ENCODE measurements around the gene MRPS2. TPM values are rescaled to one million over a fixed set of nuclear protein-coding genes. Genes with fewer than 3 reads are reported as not detected.

Gene MRPS2
- total RNA-seq, 1 experiment from 2014 or later, result 81.0 TPM

- Histone ChIP-seq H2BK20ac (ENCODE audit: low read depth, low read length, poor library complexity, severe bottlenecking) (no peak overlapping the region), H3K9me3 (ENCODE audit: control insufficient read depth, low read depth, low read length) (no peaks in the 10 kb centered on the region), H3K23ac (ENCODE audit: insufficient read length, low read depth, low read length) (no peak overlapping the region), H3K18ac (ENCODE audit: insufficient read length, low read depth, low read length) (no peak overlapping the region), H2BK120ac (ENCODE audit: low read depth, low read length, poor library complexity, severe bottlenecking) (no peak overlapping the region), H3K23me2 (ENCODE audit: insufficient read length, low read depth, low read length, poor library complexity, severe bottlenecking) (no peaks in the 10 kb centered on the region), H3K9ac (ENCODE audit: extremely low read depth, insufficient read length, low read length) (no peak overlapping the region), H3K79me2 (ENCODE audit: insufficient read depth, low read length) (no peaks in the 10 kb centered on the region), H2AK5ac (ENCODE audit: insufficient read length, low read length) (no peak overlapping the region), H4K20me1 (ENCODE audit: control insufficient read depth, insufficient read depth, insufficient read length) (no peaks in the 10 kb centered on the region), H3K27me3 (ENCODE audit: insufficient read depth, low read length) (no peaks in the 10 kb centered on the region), H2BK15ac (ENCODE audit: low read depth, low read length) (no peak overlapping the region), H3K14ac (ENCODE audit: insufficient read depth, low read length) (no peak overlapping the region), H3K79me1 (ENCODE audit: insufficient read depth, low read depth, low read length, poor library complexity, severe bottlenecking) (no peaks in the 10 kb centered on the region), H4K5ac (ENCODE audit: insufficient read length, low read depth, low read length) (no peak overlapping the region), H4K91ac (ENCODE audit: insufficient read length, low read depth, low read length) (no peak overlapping the region), H3T11ph (ENCODE audit: low read length) (no peak overlapping the region), H3K27ac (ENCODE audit: insufficient read length, low read depth, low read length) (no peak overlapping the region), H2BK5ac (ENCODE audit: insufficient read length, low read length) (no peak overlapping the region), H3K56ac (ENCODE audit: insufficient read length, low read depth, low read length) (no peak overlapping the region), H3K4ac (ENCODE audit: low read depth, low read length) (no peak overlapping the region), H3K4me1 (ENCODE audit: insufficient read depth, low read length) (no peaks in the 10 kb centered on the region), H2AFZ (ENCODE audit: low read length) (no peak overlapping the region), H2BK12ac (ENCODE audit: insufficient read length, low read depth, low read length) (no peak overlapping the region), H3K4me2 (ENCODE audit: insufficient read depth, insufficient read length, low read length) (no peak overlapping the region), H4K8ac (replicated peaks; ENCODE audit: insufficient read length, low read depth, low read length) (no peak overlapping the region)
- Mint-ChIP-seq H3K27ac (no peak overlapping the region), H3K4me3 (no peak overlapping the region), H3K9me3 (peaks cover 0 to 3% of the 10 kb centered on the region in 2 experiments; a peak in 1 of 5 replicates), H3K4me1 (peaks cover 3% of the 10 kb centered on the region in 2 experiments; a peak in 2 of 4 replicates), H3K27me3 (ENCODE audit: low read depth) (no peaks in the 10 kb centered on the region), H3K36me3 (ENCODE audit: insufficient read depth in 1 of 3, low read depth in 3 of 3) (no peaks in the 10 kb centered on the region)
- WGBS (ENCODE audit: extremely low coverage, insufficient read length, low lambda C conversion rate), result no CpG with 5 or more reads among the region's 17 CpGs
- TF ChIP-seq, protein P1, sequence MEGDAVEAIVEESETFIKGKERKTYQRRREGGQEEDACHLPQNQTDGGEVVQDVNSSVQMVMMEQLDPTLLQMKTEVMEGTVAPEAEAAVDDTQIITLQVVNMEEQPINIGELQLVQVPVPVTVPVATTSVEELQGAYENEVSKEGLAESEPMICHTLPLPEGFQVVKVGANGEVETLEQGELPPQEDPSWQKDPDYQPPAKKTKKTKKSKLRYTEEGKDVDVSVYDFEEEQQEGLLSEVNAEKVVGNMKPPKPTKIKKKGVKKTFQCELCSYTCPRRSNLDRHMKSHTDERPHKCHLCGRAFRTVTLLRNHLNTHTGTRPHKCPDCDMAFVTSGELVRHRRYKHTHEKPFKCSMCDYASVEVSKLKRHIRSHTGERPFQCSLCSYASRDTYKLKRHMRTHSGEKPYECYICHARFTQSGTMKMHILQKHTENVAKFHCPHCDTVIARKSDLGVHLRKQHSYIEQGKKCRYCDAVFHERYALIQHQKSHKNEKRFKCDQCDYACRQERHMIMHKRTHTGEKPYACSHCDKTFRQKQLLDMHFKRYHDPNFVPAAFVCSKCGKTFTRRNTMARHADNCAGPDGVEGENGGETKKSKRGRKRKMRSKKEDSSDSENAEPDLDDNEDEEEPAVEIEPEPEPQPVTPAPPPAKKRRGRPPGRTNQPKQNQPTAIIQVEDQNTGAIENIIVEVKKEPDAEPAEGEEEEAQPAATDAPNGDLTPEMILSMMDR (conservative IDR thresholded peaks at IDR 0.05), result no peak
- DNase-seq, result no peak
Measured at GRCh38 chr9:135550344-135550918, 49.9 kb downstream of the MRPS2 start.

Measured in H9 (cell line).